SK-N-SH (cell line): ENCODE measurements around the gene COPS3. TPM values are rescaled to one million over a fixed set of nuclear protein-coding genes. Genes with fewer than 3 reads are reported as not detected.

ENCODE experiments used
- CTCF ChIA-PET: fragments of 300-600, 350-600 bp; formaldehyde crosslinking; extraction: SDS; loops from one replicate; lab custom pipeline; 2021; lab: Yijun Ruan, JAX
- POLR2A ChIA-PET: fragments of 350-600 bp; sonication (Branson Sonifier 250); formaldehyde crosslinking; extraction: SDS; loops from one replicate; lab custom pipeline; 2020; ENCODE audit warnings: antibody characterized with exemption, inconsistent platforms; lab: Yijun Ruan, JAX
- DNase-seq: peaks from one replicate; pipeline ENCODE4 v3.0.0; 2012
- H2AFZ ChIP-seq: fragments of 200-600 bp; sonication (generic); 2 replicates; pipeline ENCODE4 v1.8.1; 2016; ENCODE audit warnings: antibody characterized with exemption, mild to moderate bottlenecking, low read depth
- H3F3A ChIP-seq: fragments of 200-600 bp; sonication (generic); replicated peaks from 2 replicates; pipeline ENCODE3; 2016; ENCODE audit warnings: antibody characterized with exemption, mild to moderate bottlenecking; ENCODE audit not compliant: insufficient read depth
- H3K27ac ChIP-seq, 2 experiments: fragments of 200-500 bp in 1 of 2; fragments of 200-600 bp in 1 of 2; sonication (Bioruptor generic) in 1 of 2; sonication (generic), shearing (Covaris generic) in 1 of 2; 2 replicates each; pipeline versions ENCODE4 v1.5.1 to v1.6.1; 2014 to 2016; ENCODE audit warnings: low read depth in 2 of 2, inconsistent platforms in 1 of 2, low read length in 1 of 2, mild to moderate bottlenecking in 1 of 2, mixed read lengths in 1 of 2
- H3K27me3 ChIP-seq: fragments of 200-600 bp; sonication (generic), shearing (Covaris generic); 2 replicates; pipeline ENCODE4 v1.6.1; 2016; ENCODE audit warnings: mixed run types; ENCODE audit not compliant: insufficient read depth
- H3K36me3 ChIP-seq, 2 experiments: fragments of 200-500 bp in 1 of 2; fragments of 200-600 bp in 1 of 2; sonication (Bioruptor generic) in 1 of 2; sonication (generic) in 1 of 2; replicated peaks in 1 of 2; 2 replicates each; pipeline versions ENCODE3 to v1.5.1; 2014 to 2016; ENCODE audit warnings: low read length in 1 of 2, mild to moderate bottlenecking in 1 of 2; ENCODE audit not compliant: insufficient read depth in 2 of 2, control insufficient read depth in 1 of 2
- H3K4me1 ChIP-seq, 2 experiments: fragments of 200-500 bp in 1 of 2; fragments of 200-600 bp in 1 of 2; sonication (Bioruptor generic) in 1 of 2; sonication (generic), shearing (Covaris generic) in 1 of 2; 2 replicates each; pipeline versions ENCODE4 v1.5.1 to v1.6.1; 2014 to 2016; ENCODE audit warnings: low read depth in 1 of 2, low read length in 1 of 2, mixed run types in 1 of 2; ENCODE audit not compliant: insufficient read depth in 2 of 2, control insufficient read depth in 1 of 2
- H3K4me2 ChIP-seq: fragments of 200-600 bp; sonication (generic), shearing (Covaris generic); 2 replicates; pipeline ENCODE4 v1.6.1; 2017; ENCODE audit warnings: mixed run types
- H3K4me3 ChIP-seq, 2 experiments: fragments of 200-500 bp in 1 of 2; fragments of 200-600 bp in 1 of 2; sonication (Bioruptor generic) in 1 of 2; sonication (generic), shearing (Covaris generic) in 1 of 2; 2 replicates each; pipeline versions ENCODE4 v1.5.1 to v1.8.1; 2014 to 2016; ENCODE audit warnings: low read depth in 2 of 2, inconsistent platforms in 1 of 2, low read length in 1 of 2, mild to moderate bottlenecking in 1 of 2, mixed read lengths in 1 of 2, moderate library complexity in 1 of 2
- H3K79me2 ChIP-seq: fragments of 200-600 bp; sonication (generic); 2 replicates; pipeline ENCODE4 v1.8.1; 2017; ENCODE audit warnings: mild to moderate bottlenecking; ENCODE audit not compliant: insufficient read depth
- H3K9ac ChIP-seq: fragments of 200-600 bp; sonication (generic); 2 replicates; pipeline ENCODE4 v1.6.1; 2017; ENCODE audit warnings: mixed run types
- H3K9me2 ChIP-seq: fragments of 200-600 bp; sonication (generic); 2 replicates; pipeline ENCODE4 v1.6.1; 2017; ENCODE audit warnings: mixed run types
- H3K9me3 ChIP-seq: fragments of 200-600 bp; sonication (generic); 2 replicates; pipeline ENCODE4 v1.6.1; 2017; ENCODE audit warnings: mixed run types, mild to moderate bottlenecking, moderate library complexity
- H4K20me1 ChIP-seq: fragments of 200-600 bp; sonication (generic); 2 replicates; pipeline ENCODE4 v1.6.1; 2017; ENCODE audit warnings: mild to moderate bottlenecking, mixed run types; ENCODE audit not compliant: insufficient read depth
- ELF1 ChIP-seq: IDR thresholded peaks from 2 replicates; pipeline ENCODE4 v1.4.0; 2012
- EP300 ChIP-seq, 2 experiments: IDR thresholded peaks; 2 replicates each; pipeline versions ENCODE4 v1.4.0 to v1.6.1; 2012; ENCODE audit warnings: borderline replicate concordance in 1 of 2, low read depth in 1 of 2, low read length in 1 of 2
- EZH2phosphoT487 ChIP-seq: fragments of 200-600 bp; sonication (generic); IDR thresholded peaks from 2 replicates; pipeline ENCODE4 v1.6.1; 2017; ENCODE audit warnings: low read depth, mixed run types, mild to moderate bottlenecking, antibody characterized with exemption, moderate library complexity, borderline replicate concordance
- FOXJ3 ChIP-seq: sonication (generic); formaldehyde crosslinking; IDR thresholded peaks from 2 replicates; pipeline ENCODE4 v1.5.1; 2020; ENCODE audit warnings: mild to moderate bottlenecking, missing genetic modification reagents
- FOXM1 ChIP-seq: IDR thresholded peaks from 2 replicates; pipeline ENCODE4 v1.4.0; 2012; ENCODE audit warnings: low read depth, mild to moderate bottlenecking
- GABPA ChIP-seq: IDR thresholded peaks from 2 replicates; pipeline ENCODE4 v1.4.0; 2012; ENCODE audit warnings: low read depth, mild to moderate bottlenecking
- GATA2 ChIP-seq: sonication (generic); formaldehyde crosslinking; IDR thresholded peaks from 2 replicates; pipeline ENCODE4 v1.5.0; 2020; ENCODE audit warnings: mild to moderate bottlenecking, missing genetic modification reagents
- MXI1 ChIP-seq: IDR thresholded peaks from 2 replicates; pipeline ENCODE4 v1.6.1; 2012; ENCODE audit warnings: mild to moderate bottlenecking, low read depth, low read length, improper control_type of control experiment
- POLR2AphosphoS5 ChIP-seq: IDR thresholded peaks from 2 replicates; pipeline ENCODE4 v1.6.1; 2012; ENCODE audit warnings: low read depth, low read length
- RAD21 ChIP-seq: IDR thresholded peaks from 2 replicates; pipeline ENCODE4 v1.6.1; 2012; ENCODE audit warnings: mild to moderate bottlenecking, low read length
- RCOR1 ChIP-seq: fragments of 150-350 bp; IDR thresholded peaks from 2 replicates; pipeline ENCODE4 v1.6.1; 2017; ENCODE audit warnings: antibody characterized with exemption, low read length
- RFX5 ChIP-seq: IDR thresholded peaks from 2 replicates; pipeline ENCODE4 v1.6.1; 2012; ENCODE audit warnings: mild to moderate bottlenecking, improper control_type of control experiment, low read length
- TAF1 ChIP-seq: IDR thresholded peaks from 2 replicates; pipeline ENCODE4 v1.6.1; 2012; ENCODE audit warnings: low read depth, mild to moderate bottlenecking, low read length, moderate library complexity, borderline replicate concordance
- TEAD4 ChIP-seq: IDR thresholded peaks from 2 replicates; pipeline ENCODE4 v1.4.0; 2012; ENCODE audit warnings: mild to moderate bottlenecking, borderline replicate concordance; ENCODE audit not compliant: insufficient read depth
- YY1 ChIP-seq: IDR thresholded peaks from 2 replicates; pipeline ENCODE4 v1.4.0; 2012; ENCODE audit warnings: low read depth, mild to moderate bottlenecking
- WGBS: methylation state at CpG from one replicate; pipeline ENCODE4 v1.1.6; 2017; ENCODE audit warnings: low lambda C conversion rate; 5-methylcytosine and 5-hydroxymethylcytosine counted together
- polyA plus RNA-seq, 3 experiments: library from polyadenylated mRNA; depleted of rRNA; stranded (reverse); fragments of >200 nt; gene quantifications; 2 replicates each; pipeline ENCODE4 v1.2.3, GENCODE V29; 2012
- TF ChIP-seq, protein P1 (sequence below): fragments of 150-350 bp; IDR thresholded peaks from 2 replicates; pipeline ENCODE4 v1.6.1; 2016; ENCODE audit warnings: mild to moderate bottlenecking, low read depth, low read length
- TF ChIP-seq, protein P2 (sequence below): fragments of 150-350 bp; IDR thresholded peaks from 2 replicates; pipeline ENCODE4 v1.6.1; 2017; ENCODE audit warnings: antibody characterized with exemption, low read length, low read depth, borderline replicate concordance
- TF ChIP-seq, protein P3 (sequence below): IDR thresholded peaks from 2 replicates; pipeline ENCODE4 v1.4.0; 2012; ENCODE audit warnings: low read depth, borderline replicate concordance
- TF ChIP-seq, protein P4 (sequence below): IDR thresholded peaks from 2 replicates; pipeline ENCODE4 v1.4.0; 2012; ENCODE audit warnings: low read depth
- TF ChIP-seq, protein P5 (sequence below): IDR thresholded peaks from 2 replicates; pipeline ENCODE4; 2012

COPS3 gene
- polyA plus RNA-seq, 1 of the 3 experiments (the other 2 are of a cell fraction) = 64.8 TPM

DNA sequence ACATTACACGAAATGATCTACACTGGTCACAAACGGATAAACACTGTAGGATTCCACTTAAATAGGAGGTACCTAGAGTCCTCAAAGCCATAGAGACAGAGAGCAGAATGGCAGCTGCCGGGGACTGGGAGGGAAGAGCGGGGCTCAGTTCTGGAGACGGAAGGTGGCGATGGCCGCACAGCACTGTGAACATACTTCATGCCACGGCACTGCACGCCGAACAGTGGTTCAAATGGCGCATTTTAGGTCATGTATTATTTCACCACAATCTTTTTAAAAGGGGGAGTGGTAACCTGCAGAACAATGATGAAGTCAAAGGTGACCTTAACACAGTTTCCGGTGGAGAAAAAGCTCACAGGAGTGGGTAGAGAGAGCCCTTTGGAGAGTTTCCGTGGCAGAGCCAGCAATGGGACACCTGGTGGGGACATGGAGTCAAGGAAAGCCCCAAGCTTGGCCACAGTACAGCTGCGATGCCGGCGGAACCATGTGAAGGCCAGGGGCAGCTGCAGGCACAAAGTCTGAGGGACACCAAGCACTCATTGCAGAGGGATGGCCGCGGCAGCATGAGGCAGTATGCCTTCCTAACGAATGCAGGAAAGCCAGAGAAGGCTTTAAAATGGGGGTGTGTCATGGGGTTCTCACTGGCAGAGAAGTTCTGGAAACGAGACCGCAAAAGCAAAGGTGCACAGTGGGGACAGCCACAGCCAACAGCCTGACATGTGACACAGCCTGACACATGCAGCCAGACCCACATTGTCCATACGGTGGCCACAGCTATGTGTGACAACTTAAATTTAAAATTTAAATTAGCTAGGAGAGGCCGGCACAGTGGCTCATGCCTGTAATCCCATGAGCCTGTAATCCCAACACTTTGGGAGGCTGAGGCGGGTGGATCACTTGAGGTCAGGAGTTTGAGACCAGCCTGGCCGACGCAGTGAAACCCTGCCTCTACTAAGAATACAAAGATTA, 51.3 kb downstream of the COPS3 start (continued):
- TF ChIP-seq GATA2 (CRISPR knock-in tag) = no peak
- TF ChIP-seq, protein P1, sequence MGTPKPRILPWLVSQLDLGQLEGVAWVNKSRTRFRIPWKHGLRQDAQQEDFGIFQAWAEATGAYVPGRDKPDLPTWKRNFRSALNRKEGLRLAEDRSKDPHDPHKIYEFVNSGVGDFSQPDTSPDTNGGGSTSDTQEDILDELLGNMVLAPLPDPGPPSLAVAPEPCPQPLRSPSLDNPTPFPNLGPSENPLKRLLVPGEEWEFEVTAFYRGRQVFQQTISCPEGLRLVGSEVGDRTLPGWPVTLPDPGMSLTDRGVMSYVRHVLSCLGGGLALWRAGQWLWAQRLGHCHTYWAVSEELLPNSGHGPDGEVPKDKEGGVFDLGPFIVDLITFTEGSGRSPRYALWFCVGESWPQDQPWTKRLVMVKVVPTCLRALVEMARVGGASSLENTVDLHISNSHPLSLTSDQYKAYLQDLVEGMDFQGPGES = no peak
- TF ChIP-seq TAF1 = no peak
- no peak for TF ChIP-seq EZH2phosphoT487
- TF ChIP-seq ELF1 = no peak

DNA sequence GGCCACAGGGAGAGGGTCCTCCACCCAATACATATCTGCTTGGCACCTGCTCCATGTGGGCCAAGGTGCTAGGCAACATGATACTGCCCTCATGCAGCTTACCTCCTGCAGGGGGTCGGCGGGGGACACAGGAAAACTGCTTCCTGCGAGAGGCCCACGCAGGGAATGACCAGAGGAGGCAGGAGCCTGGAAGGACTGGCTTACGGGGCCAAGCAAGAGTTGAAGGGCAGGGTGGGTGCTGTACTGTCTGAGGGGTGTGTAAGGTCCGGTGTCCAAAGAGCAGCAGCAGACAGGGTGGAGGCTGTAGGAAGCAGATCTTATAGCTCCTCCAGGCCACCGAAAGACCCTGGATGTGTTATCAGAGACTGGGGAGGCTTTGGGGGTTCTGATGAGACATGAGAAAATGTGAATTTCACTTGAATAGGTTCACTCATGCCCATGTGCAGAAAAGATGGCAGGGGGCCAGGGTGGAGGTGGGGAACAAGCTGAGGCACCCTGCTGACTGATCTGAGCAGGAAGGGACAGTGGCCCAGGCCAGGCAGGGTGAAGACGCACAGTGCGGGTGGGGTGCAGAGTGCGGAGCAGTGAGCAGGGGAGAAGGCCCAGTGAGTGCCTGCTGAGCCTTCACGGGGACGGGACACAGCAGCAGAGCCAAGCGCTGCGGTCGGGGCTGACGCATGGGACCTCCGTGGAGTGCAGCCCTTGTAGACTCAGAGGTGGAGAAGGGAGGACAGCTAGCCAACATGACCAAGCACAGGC, 52.3 kb downstream of the COPS3 start:
- Histone ChIP-seq H3K79me2 (peaks cover 15% of the 10 kb centered on the region), H3K4me3 (no peak overlapping the region), H4K20me1 (no peaks in the 10 kb centered on the region; the same call in 1 of the 2 replicates), H3F3A (no peaks in the 10 kb centered on the region), H3K9me3 (no peaks in the 10 kb centered on the region), H3K27ac (no peak overlapping the region), H2AFZ (no peak overlapping the region), H3K9ac (no peak overlapping the region), H3K9me2 (no peaks in the 10 kb centered on the region), H3K27me3 (no peaks in the 10 kb centered on the region), H3K36me3 (peaks cover 33 to 52% of the 10 kb centered on the region in 2 experiments), H3K4me2 (no peak overlapping the region), H3K4me1 (no peaks in the 10 kb centered on the region)
- POLR2A ChIA-PET = no interaction called here
- WGBS = 92% methylated on average over 10 of the region's 17 CpGs
- DNase-seq = no peak
- CTCF ChIA-PET = interaction anchor here (0.6 to 1.6 kb wide), 3 partner anchors 33 to 341 kb away, joined by 3 read pairs; no protein-coding TSS in a partner anchor
- TF ChIP-seq TEAD4 = no peak
- TF ChIP-seq, protein P1 = no peak
- TF ChIP-seq POLR2AphosphoS5 = no peak
- TF ChIP-seq, protein P2, sequence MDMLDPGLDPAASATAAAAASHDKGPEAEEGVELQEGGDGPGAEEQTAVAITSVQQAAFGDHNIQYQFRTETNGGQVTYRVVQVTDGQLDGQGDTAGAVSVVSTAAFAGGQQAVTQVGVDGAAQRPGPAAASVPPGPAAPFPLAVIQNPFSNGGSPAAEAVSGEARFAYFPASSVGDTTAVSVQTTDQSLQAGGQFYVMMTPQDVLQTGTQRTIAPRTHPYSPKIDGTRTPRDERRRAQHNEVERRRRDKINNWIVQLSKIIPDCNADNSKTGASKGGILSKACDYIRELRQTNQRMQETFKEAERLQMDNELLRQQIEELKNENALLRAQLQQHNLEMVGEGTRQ = no peak
- no peak for TF ChIP-seq MXI1
- no peak for TF ChIP-seq GABPA
- no peak for TF ChIP-seq EZH2phosphoT487
- no peak for TF ChIP-seq RFX5
- TF ChIP-seq FOXM1 = no peak
- TF ChIP-seq RAD21 = no peak
- TF ChIP-seq, protein P3, sequence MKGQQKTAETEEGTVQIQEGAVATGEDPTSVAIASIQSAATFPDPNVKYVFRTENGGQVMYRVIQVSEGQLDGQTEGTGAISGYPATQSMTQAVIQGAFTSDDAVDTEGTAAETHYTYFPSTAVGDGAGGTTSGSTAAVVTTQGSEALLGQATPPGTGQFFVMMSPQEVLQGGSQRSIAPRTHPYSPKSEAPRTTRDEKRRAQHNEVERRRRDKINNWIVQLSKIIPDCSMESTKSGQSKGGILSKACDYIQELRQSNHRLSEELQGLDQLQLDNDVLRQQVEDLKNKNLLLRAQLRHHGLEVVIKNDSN = no peak
- TF ChIP-seq YY1 = no peak
- TF ChIP-seq, protein P4, sequence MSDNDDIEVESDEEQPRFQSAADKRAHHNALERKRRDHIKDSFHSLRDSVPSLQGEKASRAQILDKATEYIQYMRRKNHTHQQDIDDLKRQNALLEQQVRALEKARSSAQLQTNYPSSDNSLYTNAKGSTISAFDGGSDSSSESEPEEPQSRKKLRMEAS = no peak
- TF ChIP-seq, protein P5, sequence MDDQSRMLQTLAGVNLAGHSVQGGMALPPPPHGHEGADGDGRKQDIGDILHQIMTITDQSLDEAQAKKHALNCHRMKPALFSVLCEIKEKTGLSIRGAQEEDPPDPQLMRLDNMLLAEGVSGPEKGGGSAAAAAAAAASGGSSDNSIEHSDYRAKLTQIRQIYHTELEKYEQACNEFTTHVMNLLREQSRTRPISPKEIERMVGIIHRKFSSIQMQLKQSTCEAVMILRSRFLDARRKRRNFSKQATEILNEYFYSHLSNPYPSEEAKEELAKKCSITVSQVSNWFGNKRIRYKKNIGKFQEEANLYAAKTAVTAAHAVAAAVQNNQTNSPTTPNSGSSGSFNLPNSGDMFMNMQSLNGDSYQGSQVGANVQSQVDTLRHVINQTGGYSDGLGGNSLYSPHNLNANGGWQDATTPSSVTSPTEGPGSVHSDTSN = no peak
- no peak for TF ChIP-seq RCOR1
- TF ChIP-seq FOXJ3 = no peak
- TF ChIP-seq EP300 (IDR thresholded peaks at IDR 0.05; ENCODE audit: borderline replicate concordance in 1 of 2, low read depth in 1 of 2, low read length in 1 of 2) = no peak
- TF ChIP-seq, all 33 proteins: peak for 0
